Measurements from ENCODE around the gene PTPRM.

Gene PTPRM

GRCh38 chr18:8212896-8213780 lies 646.0 kb downstream of the PTPRM start:
- CTCF ChIA-PET = interaction anchor here (1.1 kb wide), 1 partner anchor 24 kb away, joined by 4 read pairs; no protein-coding TSS in a partner anchor
- POLR2A ChIA-PET = no interaction called here
- no peak for TF ChIP-seq CTCF (IDR thresholded peaks at IDR 0.05; ENCODE audit: control extremely low read depth, extremely low read depth, low read depth, missing control alignments)
- DNase-seq (ENCODE audit: extremely low spot score) = no peak

GRCh38 chr18:8215741-8216140 lies 648.6 kb downstream of the PTPRM start:
- CTCF ChIA-PET = no interaction called here
- POLR2A ChIA-PET = no interaction called here
- no peak for DNase-seq (ENCODE audit: extremely low spot score)
- TF ChIP-seq CTCF (IDR thresholded peaks at IDR 0.05; ENCODE audit: control extremely low read depth, extremely low read depth, low read depth, missing control alignments) = no peak

- DNase-seq (ENCODE audit: extremely low spot score) = no peak
- TF ChIP-seq CTCF (IDR thresholded peaks at IDR 0.05; ENCODE audit: control extremely low read depth, extremely low read depth, low read depth, missing control alignments) = no peak
- POLR2A ChIA-PET = no interaction called here
- CTCF ChIA-PET = interaction anchor here (1.1 kb wide), 1 partner anchor 9 kb away, joined by 3 read pairs; no protein-coding TSS in a partner anchor
Measured at GRCh38 chr18:8217051-8217564, 650.0 kb downstream of the PTPRM start.

- CTCF ChIA-PET = no interaction called here
- POLR2A ChIA-PET = no interaction called here
- TF ChIP-seq CTCF (IDR thresholded peaks at IDR 0.05; ENCODE audit: control extremely low read depth, extremely low read depth, low read depth, missing control alignments) = no peak
- DNase-seq (ENCODE audit: extremely low spot score) = no peak
Measured at GRCh38 chr18:8218197-8218596, 651.1 kb downstream of the PTPRM start.

- CTCF ChIA-PET = interaction anchor here (1.6 kb wide), 1 partner anchor 18 kb away, joined by 3 read pairs; no protein-coding TSS in a partner anchor
- no peak for TF ChIP-seq CTCF (IDR thresholded peaks at IDR 0.05; ENCODE audit: control extremely low read depth, extremely low read depth, low read depth, missing control alignments)
- DNase-seq (ENCODE audit: extremely low spot score) = no peak
- POLR2A ChIA-PET = no interaction called here
Measured at GRCh38 chr18:8221452-8221851, 654.3 kb downstream of the PTPRM start.

GRCh38 chr18:8224576-8224975 lies 657.5 kb downstream of the PTPRM start:
- TF ChIP-seq CTCF (IDR thresholded peaks at IDR 0.05; ENCODE audit: control extremely low read depth, extremely low read depth, low read depth, missing control alignments) = no peak
- no peak for DNase-seq (ENCODE audit: extremely low spot score)
- ChIA-PET CTCF (no interaction called here), POLR2A (no interaction called here)
